ENCODE data around the gene KIAA1328.
"Not testable (repeated sequence)": the region's sequence is repeated elsewhere in the genome, so short reads cannot be mapped to it uniquely, and the experiment has no call there.

The KIAA1328 gene

GRCh38 chr18:36809590-36810381 lies 19.1 kb upstream of the KIAA1328 start:
- no peaks in the 10 kb centered on the region for H3K27me3 ChIP-seq (ENCODE audit: control insufficient read depth in 2 of 2, insufficient read depth in 2 of 2, low read length in 2 of 2)
- H3K9ac ChIP-seq (ENCODE audit: low read depth in 1 of 2, low read length in 2 of 2), result no peak overlapping the region
- no peaks in the 10 kb centered on the region for H3K9me3 ChIP-seq (ENCODE audit: control insufficient read depth in 2 of 2, low read length in 2 of 2)
- no peaks in the 10 kb centered on the region for H3K4me1 ChIP-seq (ENCODE audit: control insufficient read depth in 2 of 2, insufficient read depth in 2 of 2, low read length in 2 of 2)
- H3K36me3 ChIP-seq (ENCODE audit: control insufficient read depth in 2 of 2, insufficient read depth in 2 of 2, low read length in 2 of 2), result peaks cover 2 to 25% of the 10 kb centered on the region in 2 donors
- no peak overlapping the region for H3K4me3 ChIP-seq (ENCODE audit: low read length in 2 of 2)
- no peak overlapping the region for H3K27ac ChIP-seq (ENCODE audit: low read depth in 2 of 2, low read length in 2 of 2)

DNA sequence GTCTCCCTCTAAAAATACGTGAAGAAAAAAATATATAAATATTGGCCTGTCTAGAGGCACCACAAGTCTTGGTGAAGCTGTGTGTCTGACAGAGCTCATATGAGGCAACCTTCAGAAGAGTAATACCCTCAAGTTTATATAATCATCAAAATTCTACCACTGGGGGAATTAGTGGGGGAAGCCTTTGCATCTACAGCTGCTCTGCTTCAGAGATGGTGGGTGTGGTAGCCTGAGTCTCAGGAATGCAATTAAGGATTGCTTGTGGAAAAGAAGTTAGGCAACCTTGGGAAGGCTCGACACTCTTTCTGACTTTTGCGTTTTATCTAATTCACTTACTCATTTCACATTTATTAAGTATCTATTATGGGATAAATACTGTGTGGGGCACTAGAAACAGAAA lies 17.5 kb upstream of the KIAA1328 start:
- no peaks in the 10 kb centered on the region for H3K4me1 ChIP-seq (ENCODE audit: control insufficient read depth in 2 of 2, insufficient read depth in 2 of 2, low read length in 2 of 2)
- H3K4me3 ChIP-seq (ENCODE audit: low read length in 2 of 2), result no peak overlapping the region
- no peak overlapping the region for H3K9ac ChIP-seq (ENCODE audit: low read depth in 1 of 2, low read length in 2 of 2)
- peaks cover 2 to 17% of the 10 kb centered on the region in 2 donors for H3K36me3 ChIP-seq (ENCODE audit: control insufficient read depth in 2 of 2, insufficient read depth in 2 of 2, low read length in 2 of 2)
- no peak overlapping the region for H3K27ac ChIP-seq (ENCODE audit: low read depth in 2 of 2, low read length in 2 of 2)
- no peaks in the 10 kb centered on the region for H3K9me3 ChIP-seq (ENCODE audit: control insufficient read depth in 2 of 2, low read length in 2 of 2)
- H3K27me3 ChIP-seq (ENCODE audit: control insufficient read depth in 2 of 2, insufficient read depth in 2 of 2, low read length in 2 of 2), result no peaks in the 10 kb centered on the region

DNA sequence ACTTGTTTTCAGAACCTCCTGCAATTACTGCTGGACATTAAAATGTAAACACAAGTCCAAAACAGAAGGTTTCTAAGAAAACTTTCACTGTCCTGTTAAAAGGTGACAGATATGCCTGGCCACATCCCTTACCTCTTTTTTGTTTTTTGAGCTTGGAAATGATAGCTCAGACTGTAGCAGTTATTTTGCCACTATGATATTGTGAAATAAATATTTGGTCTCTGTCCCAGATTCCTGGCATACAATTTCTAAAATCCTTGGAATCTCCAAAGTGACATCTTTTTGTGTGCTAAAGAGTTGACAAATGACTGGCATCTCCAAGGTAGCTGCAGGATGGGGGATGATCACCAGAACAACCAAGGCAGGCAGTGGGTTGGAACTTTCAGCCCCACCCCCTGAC lies 17.0 kb upstream of the KIAA1328 start:
- Histone ChIP-seq H3K36me3 (ENCODE audit: control insufficient read depth in 2 of 2, insufficient read depth in 2 of 2, low read length in 2 of 2) (peaks cover 4 to 17% of the 10 kb centered on the region in 2 donors), H3K27ac (ENCODE audit: low read depth in 2 of 2, low read length in 2 of 2) (no peak overlapping the region), H3K4me1 (ENCODE audit: control insufficient read depth in 2 of 2, insufficient read depth in 2 of 2, low read length in 2 of 2) (no peaks in the 10 kb centered on the region), H3K9me3 (ENCODE audit: control insufficient read depth in 2 of 2, low read length in 2 of 2) (no peaks in the 10 kb centered on the region), H3K4me3 (ENCODE audit: low read length in 2 of 2) (no peak overlapping the region), H3K9ac (ENCODE audit: low read depth in 1 of 2, low read length in 2 of 2) (no peak overlapping the region), H3K27me3 (ENCODE audit: control insufficient read depth in 2 of 2, insufficient read depth in 2 of 2, low read length in 2 of 2) (no peaks in the 10 kb centered on the region)

- Histone ChIP-seq H3K27ac (ENCODE audit: low read depth in 2 of 2, low read length in 2 of 2) (no peak overlapping the region), H3K36me3 (ENCODE audit: control insufficient read depth in 2 of 2, insufficient read depth in 2 of 2, low read length in 2 of 2) (peaks cover 6 to 14% of the 10 kb centered on the region in 2 donors), H3K4me3 (ENCODE audit: low read length in 2 of 2) (no peak overlapping the region), H3K4me1 (ENCODE audit: control insufficient read depth in 2 of 2, insufficient read depth in 2 of 2, low read length in 2 of 2) (no peaks in the 10 kb centered on the region), H3K27me3 (ENCODE audit: control insufficient read depth in 2 of 2, insufficient read depth in 2 of 2, low read length in 2 of 2) (no peaks in the 10 kb centered on the region), H3K9ac (ENCODE audit: low read depth in 1 of 2, low read length in 2 of 2) (no peak overlapping the region), H3K9me3 (ENCODE audit: control insufficient read depth in 2 of 2, low read length in 2 of 2) (no peaks in the 10 kb centered on the region)
Observed at GRCh38 chr18:36812678-36813077, 16.2 kb upstream of the KIAA1328 start.

DNA sequence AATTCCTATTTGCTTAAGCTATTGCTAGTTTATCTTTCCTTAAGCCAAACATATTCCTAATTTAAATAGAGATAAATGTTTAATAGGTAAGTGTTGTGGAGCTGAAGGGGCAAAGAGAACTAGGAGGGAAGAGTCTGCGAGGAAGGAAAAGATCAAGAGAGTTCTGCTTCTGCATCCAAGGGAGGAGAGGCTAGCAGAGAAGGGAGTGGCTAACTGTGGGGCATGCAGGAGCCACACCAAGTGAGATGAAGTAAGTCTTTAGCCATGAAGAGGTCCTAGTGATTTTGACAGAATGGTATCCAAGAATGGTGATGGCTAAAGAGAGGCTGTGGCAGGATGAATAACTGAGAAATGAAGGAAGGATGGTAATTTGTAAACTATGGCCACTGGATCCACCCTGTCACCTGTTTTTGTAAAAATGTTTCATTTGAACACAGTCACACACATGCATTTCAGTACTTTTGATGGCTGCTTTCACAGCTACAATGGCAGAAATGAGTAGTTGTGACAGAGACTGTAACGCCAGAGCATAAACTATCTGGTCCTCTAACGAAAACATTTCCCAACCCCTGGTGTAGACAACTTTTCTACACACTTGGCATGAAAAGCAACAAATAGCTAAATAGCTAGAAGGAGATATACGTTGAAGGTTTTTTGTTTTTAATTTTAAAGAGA lies 15.7 kb upstream of the KIAA1328 start:
- Histone ChIP-seq H3K27ac (ENCODE audit: low read depth in 2 of 2, low read length in 2 of 2) (no peak overlapping the region), H3K4me3 (ENCODE audit: low read length in 2 of 2) (no peak overlapping the region), H3K4me1 (ENCODE audit: control insufficient read depth in 2 of 2, insufficient read depth in 2 of 2, low read length in 2 of 2) (no peaks in the 10 kb centered on the region), H3K36me3 (ENCODE audit: control insufficient read depth in 2 of 2, insufficient read depth in 2 of 2, low read length in 2 of 2) (peaks cover 6 to 15% of the 10 kb centered on the region in 2 donors), H3K9me3 (ENCODE audit: control insufficient read depth in 2 of 2, low read length in 2 of 2) (no peaks in the 10 kb centered on the region), H3K27me3 (ENCODE audit: control insufficient read depth in 2 of 2, insufficient read depth in 2 of 2, low read length in 2 of 2) (no peaks in the 10 kb centered on the region), H3K9ac (ENCODE audit: low read depth in 1 of 2, low read length in 2 of 2) (no peak overlapping the region)

- no peak overlapping the region for H3K4me3 ChIP-seq (ENCODE audit: low read length in 2 of 2)
- H3K27me3 ChIP-seq (ENCODE audit: control insufficient read depth in 2 of 2, insufficient read depth in 2 of 2, low read length in 2 of 2), result no peaks in the 10 kb centered on the region
- H3K4me1 ChIP-seq (ENCODE audit: control insufficient read depth in 2 of 2, insufficient read depth in 2 of 2, low read length in 2 of 2), result no peaks in the 10 kb centered on the region
- no peaks in the 10 kb centered on the region for H3K9me3 ChIP-seq (ENCODE audit: control insufficient read depth in 2 of 2, low read length in 2 of 2)
- H3K9ac ChIP-seq (ENCODE audit: low read depth in 1 of 2, low read length in 2 of 2), result no peak overlapping the region
- peaks cover 9 to 18% of the 10 kb centered on the region in 2 donors for H3K36me3 ChIP-seq (ENCODE audit: control insufficient read depth in 2 of 2, insufficient read depth in 2 of 2, low read length in 2 of 2)
- no peak overlapping the region for H3K27ac ChIP-seq (ENCODE audit: low read depth in 2 of 2, low read length in 2 of 2)
Observed at GRCh38 chr18:36813824-36814223, 15.1 kb upstream of the KIAA1328 start.

DNA sequence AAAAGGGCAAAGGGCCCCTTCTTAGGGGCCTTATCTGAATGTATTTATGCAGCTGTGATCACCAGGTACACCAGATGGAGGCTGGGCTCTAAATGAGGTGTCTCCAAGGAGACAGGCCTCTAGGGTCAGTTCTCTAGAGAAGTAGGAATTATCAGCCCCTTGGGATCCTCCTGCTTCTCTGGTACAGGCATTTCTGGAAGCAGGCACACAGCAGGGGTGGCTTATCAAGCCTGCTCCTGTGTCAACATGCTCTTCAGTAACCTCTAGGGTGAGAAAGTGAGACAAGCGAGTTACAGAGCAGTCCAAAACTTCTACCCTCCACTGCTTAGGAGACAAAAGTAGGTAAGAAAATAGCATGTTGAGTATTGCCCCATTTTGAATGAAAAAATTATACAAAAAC lies 13.9 kb upstream of the KIAA1328 start:
- Histone ChIP-seq H3K9ac (ENCODE audit: low read depth in 1 of 2, low read length in 2 of 2) (no peak overlapping the region), H3K9me3 (ENCODE audit: control insufficient read depth in 2 of 2, low read length in 2 of 2) (no peaks in the 10 kb centered on the region), H3K27me3 (ENCODE audit: control insufficient read depth in 2 of 2, insufficient read depth in 2 of 2, low read length in 2 of 2) (no peaks in the 10 kb centered on the region), H3K4me1 (ENCODE audit: control insufficient read depth in 2 of 2, insufficient read depth in 2 of 2, low read length in 2 of 2) (no peaks in the 10 kb centered on the region), H3K4me3 (ENCODE audit: low read length in 2 of 2) (no peak overlapping the region), H3K27ac (ENCODE audit: low read depth in 2 of 2, low read length in 2 of 2) (no peak overlapping the region), H3K36me3 (ENCODE audit: control insufficient read depth in 2 of 2, insufficient read depth in 2 of 2, low read length in 2 of 2) (peaks cover 12 to 20% of the 10 kb centered on the region in 2 donors)

GRCh38 chr18:36816096-36816495 lies 12.8 kb upstream of the KIAA1328 start:
- not testable (repeated sequence) for H3K27ac ChIP-seq (ENCODE audit: low read depth in 2 of 2, low read length in 2 of 2); H3K4me3 ChIP-seq (ENCODE audit: low read length in 2 of 2); H3K9ac ChIP-seq (ENCODE audit: low read depth in 1 of 2, low read length in 2 of 2); H3K4me1 ChIP-seq (ENCODE audit: control insufficient read depth in 2 of 2, insufficient read depth in 2 of 2, low read length in 2 of 2); H3K9me3 ChIP-seq (ENCODE audit: control insufficient read depth in 2 of 2, low read length in 2 of 2); H3K27me3 ChIP-seq (ENCODE audit: control insufficient read depth in 2 of 2, insufficient read depth in 2 of 2, low read length in 2 of 2)
- peaks cover 12 to 20% of the 10 kb centered on the region in 2 donors for H3K36me3 ChIP-seq (ENCODE audit: control insufficient read depth in 2 of 2, insufficient read depth in 2 of 2, low read length in 2 of 2)

DNA sequence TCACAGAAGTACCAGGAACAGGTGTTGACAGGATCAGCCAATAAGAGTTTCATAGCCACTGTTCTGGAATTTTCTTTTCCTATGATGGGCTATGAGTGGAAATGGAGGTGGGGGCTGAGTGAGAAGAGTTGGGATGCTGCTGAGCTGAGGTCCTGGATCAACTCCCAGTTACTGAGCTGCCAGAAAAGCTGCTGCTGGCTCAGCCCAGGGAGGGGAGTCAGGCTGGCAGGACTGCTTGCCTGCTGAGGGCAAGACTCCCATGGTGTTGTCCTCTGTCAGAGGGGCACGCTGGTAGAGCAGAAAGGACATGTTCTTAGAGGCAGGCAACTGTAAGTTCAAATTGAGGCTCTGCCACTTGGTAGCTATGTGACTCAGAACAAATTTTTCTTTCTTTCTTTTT lies 11.9 kb upstream of the KIAA1328 start:
- H3K4me1 ChIP-seq (ENCODE audit: control insufficient read depth in 2 of 2, insufficient read depth in 2 of 2, low read length in 2 of 2), result no peaks in the 10 kb centered on the region
- no peaks in the 10 kb centered on the region for H3K9me3 ChIP-seq (ENCODE audit: control insufficient read depth in 2 of 2, low read length in 2 of 2)
- no peaks in the 10 kb centered on the region for H3K27me3 ChIP-seq (ENCODE audit: control insufficient read depth in 2 of 2, insufficient read depth in 2 of 2, low read length in 2 of 2)
- H3K4me3 ChIP-seq (ENCODE audit: low read length in 2 of 2), result no peak overlapping the region
- H3K36me3 ChIP-seq (ENCODE audit: control insufficient read depth in 2 of 2, insufficient read depth in 2 of 2, low read length in 2 of 2), result peaks cover 12 to 20% of the 10 kb centered on the region in 2 donors
- no peak overlapping the region for H3K9ac ChIP-seq (ENCODE audit: low read depth in 1 of 2, low read length in 2 of 2)
- H3K27ac ChIP-seq (ENCODE audit: low read depth in 2 of 2, low read length in 2 of 2), result no peak overlapping the region

DNA sequence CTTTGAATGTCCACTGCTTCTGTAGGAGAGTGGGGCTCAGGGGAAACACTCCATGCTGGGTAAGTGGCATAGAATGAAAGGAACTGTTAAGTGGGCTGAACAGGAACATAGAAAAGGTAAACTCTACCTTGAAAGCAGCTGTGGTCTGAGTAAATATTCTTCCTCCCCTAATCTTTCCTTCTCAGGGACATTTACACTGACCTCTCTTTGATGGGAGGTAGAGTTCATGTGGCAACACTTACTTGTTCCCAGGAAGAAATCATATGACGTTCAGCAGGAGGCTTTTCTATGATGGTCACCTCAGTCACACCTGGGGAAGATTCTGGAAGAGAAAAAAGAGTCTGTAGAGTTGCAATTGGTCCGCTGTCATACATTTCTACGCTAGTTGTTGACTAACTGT lies 10.3 kb upstream of the KIAA1328 start:
- no peaks in the 10 kb centered on the region for H3K4me1 ChIP-seq (ENCODE audit: control insufficient read depth in 2 of 2, insufficient read depth in 2 of 2, low read length in 2 of 2)
- no peak overlapping the region for H3K9ac ChIP-seq (ENCODE audit: low read depth in 1 of 2, low read length in 2 of 2)
- no peak overlapping the region for H3K4me3 ChIP-seq (ENCODE audit: low read length in 2 of 2)
- no peaks in the 10 kb centered on the region for H3K9me3 ChIP-seq (ENCODE audit: control insufficient read depth in 2 of 2, low read length in 2 of 2)
- H3K27ac ChIP-seq (ENCODE audit: low read depth in 2 of 2, low read length in 2 of 2), result no peak overlapping the region
- no peaks in the 10 kb centered on the region for H3K27me3 ChIP-seq (ENCODE audit: control insufficient read depth in 2 of 2, insufficient read depth in 2 of 2, low read length in 2 of 2)
- H3K36me3 ChIP-seq (ENCODE audit: control insufficient read depth in 2 of 2, insufficient read depth in 2 of 2, low read length in 2 of 2), result peaks cover 12 to 21% of the 10 kb centered on the region in 2 donors

Data from mucosa of rectum (tissue), 2 donors.